ENCODE measurements around the gene TRAPPC3.

- TF ChIP-seq CTCF (conservative IDR thresholded peaks at IDR 0.05 in 1 of 2, IDR thresholded peaks at IDR 0.05 in 1 of 2; ENCODE audit: extremely low read depth in 1 of 2, insufficient read depth in 1 of 2, low read depth in 1 of 2, low read length in 2 of 2) (no peak), EZH2 (IDR thresholded peaks at IDR 0.05; ENCODE audit: borderline replicate concordance, low read length) (no peak)
Observed at GRCh38 chr1:36118447-36119204, 30.7 kb downstream of the TRAPPC3 start.
